Embryonic facial prominence (tissue), 1 donor: ENCODE measurements around the gene SYT1.

Source experiments
- DNase-seq: peaks from one replicate; pipeline ENCODE4 v3.0.0-alpha.2; 2016; ENCODE audit errors: extremely low spot score

SYT1 gene

GRCh38 chr12:79344855-79345847 is 480.6 kb downstream of the SYT1 start:
- no peak for DNase-seq

- no peak for DNase-seq
These were observed 483.3 kb downstream of the SYT1 start for GRCh38 chr12:79347866-79348265.

- DNase-seq, result no peak
These were observed 486.7 kb downstream of the SYT1 start for GRCh38 chr12:79351251-79351650.

- no peak for DNase-seq
These were observed 491.6 kb downstream of the SYT1 start for GRCh38 chr12:79356216-79356615.

GRCh38 chr12:79357048-79357447 is 492.5 kb downstream of the SYT1 start:
- no peak for DNase-seq

- DNase-seq, result no peak
These were observed 494.2 kb downstream of the SYT1 start for GRCh38 chr12:79358716-79359300.

- DNase-seq, result no peak
These were observed 495.7 kb downstream of the SYT1 start for GRCh38 chr12:79360286-79360685.

GRCh38 chr12:79360936-79361335 is 496.4 kb downstream of the SYT1 start:
- DNase-seq, result no peak

GRCh38 chr12:79364197-79364596 is 499.6 kb downstream of the SYT1 start:
- DNase-seq, result no peak

GRCh38 chr12:79366374-79366773 is 501.8 kb downstream of the SYT1 start:
- DNase-seq, result no peak

- no peak for DNase-seq
These were observed 502.5 kb downstream of the SYT1 start for GRCh38 chr12:79367032-79367589.

GRCh38 chr12:79370021-79370420 is 505.4 kb downstream of the SYT1 start:
- no peak for DNase-seq

- no peak for DNase-seq
These were observed 506.7 kb downstream of the SYT1 start for GRCh38 chr12:79371226-79371625.

- DNase-seq, result no peak
These were observed 509.4 kb downstream of the SYT1 start for GRCh38 chr12:79373896-79374499.

- no peak for DNase-seq
These were observed 510.0 kb downstream of the SYT1 start for GRCh38 chr12:79374545-79374944.

- no peak for DNase-seq
These were observed 510.5 kb downstream of the SYT1 start for GRCh38 chr12:79375050-79375449.

GRCh38 chr12:79378496-79378895 is 513.9 kb downstream of the SYT1 start:
- DNase-seq, result no peak

GRCh38 chr12:79380402-79380801 is 515.8 kb downstream of the SYT1 start:
- no peak for DNase-seq

GRCh38 chr12:79381248-79382208 is 517.0 kb downstream of the SYT1 start:
- no peak for DNase-seq

GRCh38 chr12:79384551-79384950 is 520.0 kb downstream of the SYT1 start:
- no peak for DNase-seq

GRCh38 chr12:79388011-79388410 is 523.4 kb downstream of the SYT1 start:
- no peak for DNase-seq
